ENCODE results near the gene NREP.

Gene NREP

DNA sequence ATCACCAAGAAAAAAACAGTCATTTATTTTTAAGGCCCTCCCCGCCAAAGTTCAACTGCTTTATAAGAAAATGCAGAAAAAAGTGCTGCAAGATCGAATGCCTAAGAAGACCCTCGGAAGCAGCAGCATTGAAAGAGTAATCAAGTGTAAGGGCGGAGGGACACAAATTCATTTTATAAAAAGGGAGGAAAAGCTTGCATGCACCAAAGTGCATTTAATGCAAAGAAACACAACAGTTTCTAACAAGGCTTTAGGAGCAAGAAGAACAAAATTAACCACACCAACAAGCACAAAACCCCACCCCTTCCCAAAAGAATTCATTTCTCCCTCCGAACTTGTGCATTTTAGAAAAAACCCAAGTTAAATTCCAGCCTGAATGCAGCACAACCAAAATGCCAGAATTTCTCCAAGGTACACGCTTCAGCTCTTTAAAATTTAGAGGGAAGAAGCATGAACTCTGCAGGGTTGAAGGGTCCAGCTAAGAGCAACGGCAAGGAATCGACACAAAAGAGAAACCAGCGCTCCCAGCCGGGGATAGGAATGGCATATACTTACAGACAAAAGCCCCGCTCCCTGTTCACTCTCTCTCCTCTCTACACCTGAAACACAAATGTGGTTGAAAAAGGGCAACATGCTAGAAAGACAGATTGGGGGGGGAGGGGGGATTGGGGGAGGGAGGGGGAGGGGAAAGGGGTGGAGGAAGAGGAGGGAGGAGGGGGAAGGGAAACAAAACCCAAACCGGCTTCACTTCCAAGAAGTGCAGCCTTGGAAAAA, at the start of gene NREP:
Gene NREP, minus strand, starts transcription at position 614 of the 774 bp plus-strand sequence. CDS start 1,422 bp downstream, outside the sequence.
- no peak for DNase-seq (ENCODE audit: low read depth)

DNA sequence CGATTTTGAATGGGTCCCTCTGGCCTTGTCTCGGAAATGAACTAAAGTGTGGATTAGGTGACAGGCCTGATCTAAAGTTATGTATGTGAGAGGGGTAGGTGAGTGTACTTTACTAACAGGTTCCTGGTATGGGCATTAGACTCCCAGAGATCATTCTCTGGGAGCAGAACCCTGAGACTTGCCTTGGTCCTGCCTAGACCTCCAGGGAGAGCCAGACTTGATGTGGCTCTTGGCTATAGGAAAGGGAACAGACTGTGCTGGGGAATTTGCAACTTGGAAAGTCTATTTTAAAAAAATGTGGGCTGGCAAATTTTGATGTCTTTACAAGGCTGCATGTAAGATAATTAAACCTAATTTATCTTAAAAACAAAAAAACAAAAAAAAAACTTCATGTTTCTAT, 49.8 kb upstream of the NREP start:
- DNase-seq (ENCODE audit: low read depth): no peak

DNA sequence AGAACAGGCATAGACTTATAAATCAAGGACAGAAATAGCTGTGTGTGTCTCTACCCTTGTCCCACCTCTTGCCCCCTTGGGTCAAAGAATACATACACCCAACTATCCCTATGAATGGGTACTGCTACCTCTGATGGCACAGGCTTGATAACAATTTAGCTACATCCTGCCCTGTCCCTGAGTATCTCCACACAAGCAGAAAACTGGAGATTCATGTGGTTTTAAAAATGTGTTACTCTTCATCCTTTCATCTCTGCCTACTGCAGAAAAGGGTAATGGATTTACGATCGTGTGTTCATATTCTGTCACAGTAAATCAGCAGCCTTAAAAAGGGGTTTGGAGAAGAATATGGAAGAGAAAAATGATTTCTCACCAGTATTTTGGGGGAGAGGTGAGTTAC, 49.2 kb upstream of the NREP start:
- DNase-seq (ENCODE audit: low read depth): no peak

DNA sequence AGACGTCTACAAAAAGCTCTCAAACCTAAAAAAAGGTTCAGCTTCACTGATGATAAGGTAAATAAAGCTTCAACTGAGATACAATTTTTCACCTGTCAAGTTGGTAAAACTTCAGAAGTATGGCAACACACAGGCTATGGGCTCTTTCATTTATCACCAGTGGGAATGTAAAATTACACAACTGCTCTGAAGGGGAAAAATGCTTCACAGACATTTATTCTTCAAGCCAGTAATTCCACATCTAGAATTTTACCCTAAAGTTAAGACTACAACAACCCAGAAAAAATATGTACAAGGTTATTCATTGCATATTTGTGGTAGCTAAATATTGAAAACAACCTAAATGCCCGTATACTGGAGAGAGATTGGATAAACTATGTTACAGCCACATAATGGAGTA, 48.1 kb upstream of the NREP start:
- DNase-seq (ENCODE audit: low read depth): no peak

GRCh38 chr5:111800351-111800750, 43.4 kb upstream of the NREP start:
- no peak for DNase-seq (ENCODE audit: low read depth)

GRCh38 chr5:111795142-111795541, 38.1 kb upstream of the NREP start:
- no peak for DNase-seq (ENCODE audit: low read depth)

DNA sequence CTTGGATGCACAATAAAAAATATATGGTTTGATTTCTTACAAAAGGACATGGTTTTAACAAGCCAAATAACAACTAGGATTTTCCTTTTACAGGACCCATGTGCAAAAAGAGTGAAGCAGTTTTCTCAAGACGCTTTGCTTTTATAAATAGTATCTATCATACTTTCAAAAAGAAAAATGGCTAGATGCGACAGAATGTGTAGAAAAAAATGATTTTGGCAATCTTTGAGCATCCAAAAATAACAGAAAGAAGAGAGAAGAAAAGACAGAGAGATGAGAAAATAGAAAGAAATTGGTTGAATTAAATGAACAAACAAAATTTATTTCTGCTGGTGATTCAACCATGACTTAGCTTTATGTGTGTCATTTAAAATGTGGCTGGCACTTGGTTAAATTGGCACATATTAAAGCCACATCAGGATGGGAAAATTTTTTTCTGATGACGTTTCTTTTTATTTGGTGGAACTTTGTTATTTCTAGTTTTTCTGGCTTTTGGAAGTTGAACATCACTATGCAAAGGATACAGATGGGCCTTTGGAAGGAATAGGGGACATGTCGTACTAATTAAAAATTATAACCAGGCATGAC, 35.6 kb upstream of the NREP start:
- no peak for DNase-seq (ENCODE audit: low read depth)

DNA sequence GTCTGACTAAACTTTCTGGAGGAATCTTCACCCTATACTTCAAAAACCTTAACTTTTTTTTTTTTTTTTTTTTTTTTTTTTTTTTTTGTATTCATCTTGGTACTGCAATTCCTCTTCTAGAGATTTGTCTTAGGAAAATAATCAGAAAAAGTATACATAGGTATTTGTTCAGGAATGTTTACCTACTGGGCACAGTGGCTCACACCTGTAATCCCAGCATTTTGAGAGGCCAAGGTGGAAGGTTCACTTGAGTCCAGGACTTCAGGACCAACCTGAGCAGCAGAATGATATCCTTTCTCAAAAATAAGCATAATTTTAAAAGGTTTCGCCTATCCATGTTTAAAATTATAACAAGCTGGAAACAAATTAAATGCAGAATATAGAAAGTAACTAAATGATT, 33.3 kb upstream of the NREP start:
- DNase-seq (ENCODE audit: low read depth): no peak

- DNase-seq (ENCODE audit: low read depth): no peak
Observed at GRCh38 chr5:111787006-111787405, 30.0 kb upstream of the NREP start.

- DNase-seq (ENCODE audit: low read depth): no peak
Observed at GRCh38 chr5:111784491-111785181, 27.6 kb upstream of the NREP start.

GRCh38 chr5:111783537-111783936, 26.5 kb upstream of the NREP start:
- DNase-seq (ENCODE audit: low read depth): no peak

DNA sequence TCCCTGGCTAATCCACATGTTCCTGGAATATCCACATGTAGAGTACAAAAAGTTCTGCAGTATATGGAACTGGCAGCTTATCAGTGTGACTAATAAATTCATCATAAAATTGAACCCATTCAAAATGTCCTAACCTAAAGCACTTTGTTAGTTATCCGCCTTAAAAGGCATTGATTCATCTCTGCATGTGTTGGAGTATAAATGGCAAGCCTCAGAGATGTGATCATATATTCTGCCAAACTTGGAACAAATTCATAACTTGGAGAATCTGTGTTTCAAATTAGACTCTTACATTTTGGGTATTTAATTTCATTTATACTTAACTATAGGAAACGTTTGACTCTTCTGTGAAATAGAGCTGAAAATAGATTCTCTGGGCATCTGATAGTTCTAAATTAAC, 25.2 kb upstream of the NREP start:
- peak; percentile 22 for DNase-seq (ENCODE audit: low read depth)

GRCh38 chr5:111781200-111781599, 24.2 kb upstream of the NREP start:
- no peak for DNase-seq (ENCODE audit: low read depth)

GRCh38 chr5:111779922-111780292, 22.9 kb upstream of the NREP start:
- no peak for DNase-seq (ENCODE audit: low read depth)

- no peak for DNase-seq (ENCODE audit: low read depth)
Observed at GRCh38 chr5:111779260-111779921, 22.4 kb upstream of the NREP start.

- no peak for DNase-seq (ENCODE audit: low read depth)
Observed at GRCh38 chr5:111776913-111777781, 20.2 kb upstream of the NREP start.

- peak; percentile 29 for DNase-seq (ENCODE audit: low read depth)
Observed at GRCh38 chr5:111775224-111775623, 18.2 kb upstream of the NREP start.

- DNase-seq (ENCODE audit: low read depth): peak; percentile 14
Observed at GRCh38 chr5:111774525-111774924, 17.5 kb upstream of the NREP start.

GRCh38 chr5:111772456-111773122, 15.6 kb upstream of the NREP start:
- DNase-seq (ENCODE audit: low read depth): no peak

DNA sequence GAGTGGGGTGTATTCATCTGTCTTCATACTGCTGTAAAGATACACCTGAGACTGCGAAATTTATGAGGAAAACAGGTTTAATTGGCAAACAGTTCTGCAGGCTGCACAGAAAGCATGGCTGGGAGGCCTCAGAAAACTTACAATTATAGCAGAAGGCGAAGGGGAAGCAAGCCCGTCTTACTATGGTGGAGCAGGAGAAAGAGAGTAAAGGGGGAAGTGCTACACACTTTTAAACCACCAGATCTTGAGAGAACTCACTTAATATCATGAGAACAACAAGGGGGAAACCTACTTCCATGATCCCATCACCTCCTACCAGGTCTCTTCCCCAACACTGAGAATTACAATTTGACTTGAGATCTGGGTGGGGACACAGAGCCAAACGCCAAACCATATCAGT, 12.5 kb upstream of the NREP start:
- DNase-seq (ENCODE audit: low read depth): no peak

Measured in fibroblast of the conjunctiva (primary cell).